Measurements from ENCODE around the gene ADARB1. TPM values are rescaled to one million over a fixed set of nuclear protein-coding genes. Genes with fewer than 3 reads are reported as not detected.

The ADARB1 gene
- total RNA-seq, 1 experiment from 2014 or later: 15.8 TPM

GRCh38 chr21:45048026-45048698 lies 26.2 kb upstream of the ADARB1 start:
- Mint-ChIP-seq H3K36me3 (ENCODE audit: insufficient read depth in 1 of 3, low read depth in 3 of 3) (peaks cover 0 to 7% (median 6%) of the 10 kb centered on the region in 3 experiments; a peak in 4 of 7 replicates), H3K9me3 (peaks cover 14 to 16% of the 10 kb centered on the region in 2 experiments), H3K27ac (no peak overlapping the region), H3K27me3 (ENCODE audit: low read depth) (peaks cover 39% of the 10 kb centered on the region), H3K4me1 (peaks cover 22 to 29% of the 10 kb centered on the region in 2 experiments), H3K4me3 (no peak overlapping the region)
- no peak for TF ChIP-seq CTCF (conservative IDR thresholded peaks at IDR 0.05)
- Histone ChIP-seq H4K8ac (replicated peaks; ENCODE audit: insufficient read length, low read depth, low read length) (no peak overlapping the region), H3K23ac (ENCODE audit: insufficient read length, low read depth, low read length) (no peak overlapping the region), H3K18ac (ENCODE audit: insufficient read length, low read depth, low read length) (no peak overlapping the region), H4K20me1 (ENCODE audit: control insufficient read depth, insufficient read depth, insufficient read length) (no peaks in the 10 kb centered on the region), H3K9ac (ENCODE audit: extremely low read depth, insufficient read length, low read length) (no peak overlapping the region), H3K79me2 (ENCODE audit: insufficient read depth, low read length) (no peaks in the 10 kb centered on the region), H3K27ac (ENCODE audit: insufficient read length, low read depth, low read length) (no peak overlapping the region), H3K56ac (ENCODE audit: insufficient read length, low read depth, low read length) (no peak overlapping the region), H2BK120ac (ENCODE audit: low read depth, low read length, poor library complexity, severe bottlenecking) (no peak overlapping the region), H4K5ac (ENCODE audit: insufficient read length, low read depth, low read length) (no peak overlapping the region), H3K79me1 (ENCODE audit: insufficient read depth, low read depth, low read length, poor library complexity, severe bottlenecking) (no peaks in the 10 kb centered on the region), H2BK15ac (ENCODE audit: low read depth, low read length) (no peak overlapping the region), H3K27me3 (ENCODE audit: insufficient read depth, low read length) (no peaks in the 10 kb centered on the region; the same call in 1 of the 2 replicates), H3T11ph (ENCODE audit: low read length) (no peak overlapping the region), H2AFZ (ENCODE audit: low read length) (no peak overlapping the region), H3K4me1 (ENCODE audit: insufficient read depth, low read length) (no peaks in the 10 kb centered on the region; the same call in 1 of the 2 replicates), H3K4me2 (ENCODE audit: insufficient read depth, insufficient read length, low read length) (no peak overlapping the region), H2BK20ac (ENCODE audit: low read depth, low read length, poor library complexity, severe bottlenecking) (no peak overlapping the region), H3K9me3 (ENCODE audit: control insufficient read depth, low read depth, low read length) (no peaks in the 10 kb centered on the region), H2AK5ac (ENCODE audit: insufficient read length, low read length) (no peak overlapping the region), H3K23me2 (ENCODE audit: insufficient read length, low read depth, low read length, poor library complexity, severe bottlenecking) (no peaks in the 10 kb centered on the region), H2BK5ac (ENCODE audit: insufficient read length, low read length) (no peak overlapping the region), H4K91ac (ENCODE audit: insufficient read length, low read depth, low read length) (no peak overlapping the region), H3K14ac (ENCODE audit: insufficient read depth, low read length) (no peak overlapping the region), H2BK12ac (ENCODE audit: insufficient read length, low read depth, low read length) (no peak overlapping the region), H3K4ac (ENCODE audit: low read depth, low read length) (no peak overlapping the region)
- no CpG with 5 or more reads among the region's 11 CpGs for WGBS (ENCODE audit: extremely low coverage, insufficient read length, low lambda C conversion rate)
- DNase-seq: no peak
